Fibroblast of pulmonary artery (primary cell): ENCODE results near the gene ZNF232.

Experiments
- DNase-seq: peaks from one replicate; pipeline ENCODE4 v3.0.0-alpha.2; 2010; ENCODE audit warnings: low read depth
- H3K4me3 ChIP-seq: replicated peaks from 2 replicates; pipeline ENCODE4 v1.5.1; 2011; ENCODE audit warnings: low read depth, mild to moderate bottlenecking, control low read depth, low read length, moderate library complexity
- TF ChIP-seq, protein P1 (sequence below): IDR thresholded peaks from 2 replicates; pipeline ENCODE4 v1.5.1; 2011; ENCODE audit warnings: mild to moderate bottlenecking, control low read depth, low read length, inconsistent platforms; ENCODE audit errors: missing control alignments

Gene ZNF232

DNA sequence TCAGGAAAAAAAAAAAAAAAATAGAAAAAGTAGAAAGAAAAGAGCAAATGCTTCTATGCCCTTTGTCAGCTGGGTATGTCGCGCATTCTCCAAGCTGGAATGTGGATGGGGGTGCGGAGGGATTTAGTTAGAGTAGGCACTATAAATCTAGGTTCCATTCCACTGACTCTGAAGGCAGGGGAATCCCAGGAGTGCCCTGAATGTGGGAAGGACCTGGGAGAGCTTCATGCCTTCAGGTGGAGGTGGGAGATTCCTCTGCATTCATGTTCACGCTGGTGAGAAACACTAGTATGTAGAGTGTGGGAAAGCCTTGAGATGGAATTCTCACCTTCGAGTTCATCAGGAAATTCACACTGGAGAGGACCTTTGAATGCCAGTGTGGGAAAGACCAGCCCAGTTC lies 12.4 kb downstream of the ZNF232 start:
- TF ChIP-seq, protein P1, sequence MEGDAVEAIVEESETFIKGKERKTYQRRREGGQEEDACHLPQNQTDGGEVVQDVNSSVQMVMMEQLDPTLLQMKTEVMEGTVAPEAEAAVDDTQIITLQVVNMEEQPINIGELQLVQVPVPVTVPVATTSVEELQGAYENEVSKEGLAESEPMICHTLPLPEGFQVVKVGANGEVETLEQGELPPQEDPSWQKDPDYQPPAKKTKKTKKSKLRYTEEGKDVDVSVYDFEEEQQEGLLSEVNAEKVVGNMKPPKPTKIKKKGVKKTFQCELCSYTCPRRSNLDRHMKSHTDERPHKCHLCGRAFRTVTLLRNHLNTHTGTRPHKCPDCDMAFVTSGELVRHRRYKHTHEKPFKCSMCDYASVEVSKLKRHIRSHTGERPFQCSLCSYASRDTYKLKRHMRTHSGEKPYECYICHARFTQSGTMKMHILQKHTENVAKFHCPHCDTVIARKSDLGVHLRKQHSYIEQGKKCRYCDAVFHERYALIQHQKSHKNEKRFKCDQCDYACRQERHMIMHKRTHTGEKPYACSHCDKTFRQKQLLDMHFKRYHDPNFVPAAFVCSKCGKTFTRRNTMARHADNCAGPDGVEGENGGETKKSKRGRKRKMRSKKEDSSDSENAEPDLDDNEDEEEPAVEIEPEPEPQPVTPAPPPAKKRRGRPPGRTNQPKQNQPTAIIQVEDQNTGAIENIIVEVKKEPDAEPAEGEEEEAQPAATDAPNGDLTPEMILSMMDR = no peak
- H3K4me3 ChIP-seq = no peak overlapping the region
- DNase-seq = no peak

DNA sequence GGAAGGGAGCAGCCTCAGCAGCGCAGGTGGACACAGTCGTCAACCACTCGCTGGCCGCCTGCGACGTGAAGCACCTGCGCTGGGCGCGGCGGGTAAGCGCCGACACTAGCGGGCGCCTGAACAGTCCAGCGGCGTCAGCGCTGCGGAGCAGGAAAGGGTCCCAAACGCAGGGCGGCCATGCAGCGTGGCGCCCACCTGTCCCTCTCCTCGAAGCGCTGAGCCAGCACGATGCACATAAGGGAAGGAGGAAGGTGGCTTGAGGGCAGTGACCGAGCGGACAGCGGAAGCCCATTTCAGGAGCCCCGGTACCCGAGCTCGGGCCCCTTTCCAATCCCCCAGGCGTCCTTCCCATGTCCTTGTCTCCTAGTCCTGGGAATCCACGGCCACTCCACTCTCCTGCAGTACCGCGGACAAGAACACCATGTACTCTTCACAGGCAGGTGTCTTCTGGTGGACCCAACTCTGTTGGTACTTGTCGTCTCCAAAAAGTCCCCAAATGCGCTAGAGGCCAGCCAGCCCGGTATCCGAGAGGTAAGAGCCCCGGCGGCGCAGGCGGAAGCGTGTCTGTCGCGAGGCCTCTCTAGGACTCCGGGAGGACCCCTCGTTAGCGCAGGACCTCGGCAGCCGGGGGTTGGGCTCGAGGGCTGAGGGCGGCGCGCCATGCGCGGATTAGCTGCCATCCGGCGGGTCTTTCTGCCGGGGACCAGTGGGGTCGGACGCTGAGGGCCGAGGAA lies 14.4 kb downstream of the ZNF232 start:
- DNase-seq = no peak
- TF ChIP-seq, protein P1 = no peak
- no peak overlapping the region for H3K4me3 ChIP-seq

DNA sequence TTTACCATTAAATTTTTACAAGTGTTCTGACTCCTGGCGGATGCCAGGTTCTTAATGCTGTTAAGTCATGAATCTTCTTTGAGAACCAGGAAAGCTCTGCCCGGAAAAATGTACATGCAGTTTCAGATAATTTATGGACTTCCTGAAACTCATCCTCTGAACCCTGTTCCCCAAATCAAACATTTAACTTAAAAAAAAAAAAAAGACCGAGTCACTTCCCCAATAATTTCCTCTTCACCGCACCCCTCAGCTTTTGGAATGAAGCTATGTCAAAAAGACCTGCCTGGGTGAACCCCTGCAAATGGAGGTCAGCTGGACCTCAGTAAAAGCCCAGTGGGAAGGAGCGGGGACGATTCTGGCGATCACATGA lies 15.0 kb downstream of the ZNF232 start:
- TF ChIP-seq, protein P1 = no peak
- no peak for DNase-seq
- no peak overlapping the region for H3K4me3 ChIP-seq

DNA sequence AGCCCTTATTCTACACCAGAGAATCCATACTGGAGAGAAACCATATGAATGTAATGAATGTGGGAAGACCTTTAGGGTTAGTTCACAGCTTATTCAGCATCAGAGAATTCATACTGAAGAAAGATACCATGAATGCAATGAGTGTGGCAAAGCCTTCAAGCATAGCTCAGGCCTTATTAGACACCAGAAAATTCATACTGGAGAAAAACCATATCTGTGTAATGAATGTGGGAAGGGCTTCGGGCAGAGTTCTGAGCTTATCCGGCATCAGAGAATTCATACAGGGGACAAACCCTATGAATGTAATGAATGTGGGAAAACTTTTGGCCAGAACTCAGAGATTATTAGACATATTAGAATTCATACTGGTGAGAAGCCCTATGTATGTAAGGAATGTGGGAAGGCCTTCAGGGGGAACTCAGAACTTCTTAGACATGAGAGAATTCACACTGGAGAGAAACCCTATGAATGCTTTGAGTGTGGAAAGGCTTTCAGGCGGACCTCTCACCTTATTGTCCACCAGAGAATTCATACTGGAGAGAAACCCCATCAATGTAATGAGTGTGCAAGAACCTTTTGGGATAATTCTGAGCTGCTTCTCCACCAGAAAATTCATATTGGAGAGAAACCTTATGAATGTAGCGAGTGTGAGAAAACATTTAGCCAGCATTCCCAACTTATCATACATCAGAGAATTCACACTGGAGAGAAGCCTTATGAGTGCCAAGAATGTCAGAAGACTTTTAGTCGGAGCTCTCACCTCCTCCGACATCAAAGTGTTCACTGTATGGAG lies 19.3 kb downstream of the ZNF232 start:
- no peak overlapping the region for H3K4me3 ChIP-seq
- no peak for DNase-seq
- TF ChIP-seq, protein P1 = no peak

DNA sequence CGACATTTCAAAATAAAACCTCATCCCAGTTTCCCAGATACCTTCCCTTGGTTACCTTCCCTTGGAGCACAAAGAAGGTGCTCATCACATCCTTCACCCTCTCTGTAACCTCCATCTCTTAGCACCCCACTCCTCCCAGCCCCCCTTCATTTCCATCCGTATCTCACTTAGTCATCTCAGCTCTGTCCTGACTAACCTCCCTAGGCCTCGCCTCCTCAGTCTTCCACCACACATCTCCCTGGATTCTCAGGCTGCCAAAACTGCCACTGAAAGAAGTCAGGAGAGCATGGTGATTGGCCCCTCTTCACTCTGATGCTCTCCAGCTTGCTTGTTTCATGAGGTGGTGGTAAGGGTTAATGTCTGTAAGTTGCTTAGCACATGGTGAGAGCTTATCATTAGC lies 31.1 kb downstream of the ZNF232 start:
- TF ChIP-seq, protein P1 = no peak
- no peak for DNase-seq
- no peak overlapping the region for H3K4me3 ChIP-seq

DNA sequence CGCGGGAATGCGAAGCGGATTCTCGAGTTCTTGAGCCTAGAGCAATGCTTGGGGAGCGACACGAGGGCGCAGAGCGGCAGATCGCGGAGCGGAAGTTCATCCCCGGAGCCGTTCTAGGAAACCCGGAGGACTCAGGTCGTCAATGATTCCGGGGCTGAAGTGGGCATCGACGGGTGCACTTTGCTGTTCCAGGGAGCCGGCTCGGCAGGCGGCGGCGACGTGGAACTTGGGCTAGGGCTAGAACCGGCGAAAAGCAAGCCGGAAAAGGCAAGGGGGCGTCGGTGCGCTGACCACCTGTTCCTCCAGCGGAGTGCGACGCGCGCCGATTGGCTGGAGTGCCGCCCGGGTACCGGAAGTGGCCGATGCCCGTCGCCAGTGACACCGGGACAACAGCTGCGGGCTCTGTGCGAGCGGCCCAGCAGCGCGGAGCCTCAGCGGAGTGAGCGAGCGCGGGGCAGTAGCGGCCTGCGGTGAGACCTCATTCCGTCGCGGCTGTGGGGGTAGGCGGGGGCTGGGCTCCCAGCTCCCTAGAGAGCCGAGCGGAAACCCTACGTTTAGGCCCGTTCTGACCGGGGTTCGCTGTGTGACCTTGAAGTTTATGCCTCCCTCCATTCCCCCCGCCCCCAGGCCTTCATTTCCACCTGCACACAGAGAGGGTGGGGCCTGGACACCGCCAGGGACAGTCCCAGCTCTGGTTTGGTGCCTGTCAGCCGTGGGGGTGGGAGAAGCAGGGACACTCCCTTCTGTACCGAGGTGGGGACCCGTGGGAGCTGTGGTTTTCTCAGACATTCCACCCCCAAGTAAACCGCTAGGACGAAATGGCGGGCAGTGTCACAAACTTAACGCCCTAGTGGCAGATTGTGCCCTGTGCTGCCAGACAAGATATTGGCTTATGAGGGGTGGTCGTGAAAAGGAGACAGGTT lies 33.3 kb downstream of the ZNF232 start, which contains the start of gene ZFP3:
ZFP3 (plus strand) TSS at position 362 of the 923 bp plus-strand sequence. CDS start 13,038 bp downstream, outside the sequence.
- H3K4me3 ChIP-seq = peak within 1 kb of the TSS; percentile 69
- DNase-seq = peak; percentile 82
- TF ChIP-seq, protein P1 = no peak
